Breast epithelium (tissue), 4 donors: Measurements from ENCODE around the gene TTLL12. TPM values are rescaled to one million over a fixed set of nuclear protein-coding genes. Genes with fewer than 3 reads are reported as not detected.

Experiments used
- DNase-seq, 2 donors: peaks; one replicate each; pipeline ENCODE4 v3.0.0-alpha.2; 2019; ENCODE audit warnings: low spot score in 2 of 2
- H3K27ac ChIP-seq, 2 donors: fragments of 200-600 bp; sonication (generic) in 1 of 2; one replicate each; pipeline ENCODE4 v1.5.1; 2016 to 2019; ENCODE audit warnings: mild to moderate bottlenecking in 1 of 2
- H3K27me3 ChIP-seq, 2 donors: fragments of 200-600 bp; sonication (generic) in 1 of 2; one replicate each; pipeline versions ENCODE4 v1.5.1 to v1.6.0; 2017 to 2019; ENCODE audit warnings: control low read depth in 1 of 2, mild to moderate bottlenecking in 1 of 2
- H3K36me3 ChIP-seq: fragments of 200-600 bp; one replicate; pipeline ENCODE4 v1.5.1; 2019
- H3K4me1 ChIP-seq, 2 donors: fragments of 200-600 bp; sonication (generic); one replicate each; pipeline ENCODE4 v1.5.1; 2016 to 2019; ENCODE audit warnings: control low read depth in 1 of 2
- H3K4me3 ChIP-seq, 3 donors: fragments of 200-600 bp; sonication (generic); 1 replicate in 2 of 3; 2 replicates in 1 of 3; pipeline ENCODE4 v1.5.1; 2016 to 2019; ENCODE audit warnings: mild to moderate bottlenecking in 3 of 3, moderate library complexity in 2 of 3
- H3K9me3 ChIP-seq, 2 donors: fragments of 200-600 bp; sonication (generic) in 1 of 2; one replicate each; pipeline ENCODE4 v1.5.1; 2016 to 2019; ENCODE audit warnings: control low read depth in 1 of 2
- CTCF ChIP-seq, 3 donors: fragments of 450-650 bp; IDR thresholded peaks; one replicate each; pipeline ENCODE4 v1.5.1; 2016 to 2017; ENCODE audit warnings: antibody characterized with exemption in 3 of 3, mild to moderate bottlenecking in 3 of 3, moderate library complexity in 3 of 3
- POLR2A ChIP-seq: fragments of 450-650 bp; IDR thresholded peaks from one replicate; pipeline ENCODE4 v1.6.1; 2016; ENCODE audit warnings: antibody characterized with exemption, mild to moderate bottlenecking, moderate library complexity
- POLR2AphosphoS5 ChIP-seq, 3 donors: sonication (generic); formaldehyde crosslinking; IDR thresholded peaks; one replicate each; pipeline ENCODE4 v1.6.1; 2017; ENCODE audit warnings: antibody characterized with exemption in 3 of 3
- intact Hi-C: fragments of 100-400 bp; cut with DNase I; formaldehyde crosslinking; loops from one replicate; pipeline ENCODE4 v1.15.1; 2023; ENCODE audit warnings: low total_unique reads
- total RNA-seq, 3 donors: library from RNA; depleted of rRNA; stranded (reverse); fragments of >200 nt; gene quantifications; one replicate each; pipeline ENCODE4 v1.1.0, GENCODE V29; 2016

TTLL12 gene
- total RNA-seq, 3 donors from 2014 or later = 25.9 to 36.0 (median 31.4) TPM

GRCh38 chr22:43207849-43208702, 21.1 kb upstream of the TTLL12 start:
- Histone ChIP-seq H3K4me1 (no peaks in the 10 kb centered on the region), H3K9me3 (no peaks in the 10 kb centered on the region), H3K27ac (no peak overlapping the region), H3K4me3 (no peak overlapping the region), H3K36me3 (no peaks in the 10 kb centered on the region), H3K27me3 (no peaks in the 10 kb centered on the region)
- TF ChIP-seq POLR2A = no peak
- TF ChIP-seq CTCF (IDR thresholded peaks at IDR 0.05) = no peak
- no peak for TF ChIP-seq POLR2AphosphoS5 (IDR thresholded peaks at IDR 0.05)
- intact Hi-C loops = no loop called here
- no peak for DNase-seq

- H3K27me3 ChIP-seq = no peaks in the 10 kb centered on the region
- H3K9me3 ChIP-seq = no peaks in the 10 kb centered on the region
- H3K4me1 ChIP-seq = no peaks in the 10 kb centered on the region
- no peaks in the 10 kb centered on the region for H3K36me3 ChIP-seq
- H3K4me3 ChIP-seq = no peak overlapping the region
- TF ChIP-seq POLR2A (no peak), POLR2AphosphoS5 (IDR thresholded peaks at IDR 0.05) (no peak), CTCF (IDR thresholded peaks at IDR 0.05) (no peak)
- H3K27ac ChIP-seq = no peak overlapping the region
- no peak for DNase-seq
- intact Hi-C loops = no loop called here
Measured at GRCh38 chr22:43207386-43207785, 20.5 kb upstream of the TTLL12 start.

GRCh38 chr22:43206509-43207161, 19.7 kb upstream of the TTLL12 start:
- H3K4me1 ChIP-seq = no peaks in the 10 kb centered on the region
- H3K36me3 ChIP-seq = no peaks in the 10 kb centered on the region
- DNase-seq = no peak
- TF ChIP-seq POLR2AphosphoS5 (IDR thresholded peaks at IDR 0.05) (no peak), POLR2A (no peak), CTCF (IDR thresholded peaks at IDR 0.05) (no peak)
- no peak overlapping the region for H3K27ac ChIP-seq
- H3K4me3 ChIP-seq = no peak overlapping the region
- no peaks in the 10 kb centered on the region for H3K27me3 ChIP-seq
- intact Hi-C loops = no loop called here
- no peaks in the 10 kb centered on the region for H3K9me3 ChIP-seq

GRCh38 chr22:43205748-43206508, 19.0 kb upstream of the TTLL12 start:
- intact Hi-C loops = no loop called here
- DNase-seq = no peak
- Histone ChIP-seq H3K36me3 (no peaks in the 10 kb centered on the region), H3K9me3 (no peaks in the 10 kb centered on the region), H3K27ac (no peak overlapping the region), H3K27me3 (no peaks in the 10 kb centered on the region), H3K4me1 (no peaks in the 10 kb centered on the region), H3K4me3 (no peak overlapping the region)
- no peak for TF ChIP-seq CTCF (IDR thresholded peaks at IDR 0.05)
- no peak for TF ChIP-seq POLR2A
- TF ChIP-seq POLR2AphosphoS5 (IDR thresholded peaks at IDR 0.05) = no peak
